Smooth muscle cell (in vitro differentiated cells): ENCODE results near the gene LDB3. TPM values are rescaled to one million over a fixed set of nuclear protein-coding genes. Genes with fewer than 3 reads are reported as not detected.

Source experiments
- DNase-seq: peaks from one replicate; lab custom pipeline; 2025; ENCODE audit not compliant: unreplicated experiment; lab: John Stamatoyannopoulos, UW
- H2AFZ ChIP-seq: fragments of 200-600 bp; sonication (generic); 2 replicates; pipeline ENCODE4 v1.6.0; 2016; ENCODE audit warnings: antibody characterized with exemption, low read depth, mild to moderate bottlenecking
- H3F3A ChIP-seq: fragments of 200-600 bp; sonication (generic); 2 replicates; pipeline ENCODE4 v1.6.0; 2017; ENCODE audit warnings: antibody characterized with exemption, low read depth
- H3K27ac ChIP-seq: fragments of 200-600 bp; sonication (generic); 2 replicates; pipeline ENCODE4 v1.5.1; 2016; ENCODE audit warnings: low read depth, mild to moderate bottlenecking
- H3K27me3 ChIP-seq: fragments of 200-600 bp; sonication (generic); 2 replicates; pipeline ENCODE4 v1.6.1; 2016; ENCODE audit warnings: low read depth, mild to moderate bottlenecking
- H3K36me3 ChIP-seq: fragments of 200-600 bp; sonication (generic); 2 replicates; pipeline ENCODE4 v1.5.1; 2016; ENCODE audit warnings: low read depth
- H3K4me1 ChIP-seq: fragments of 200-600 bp; sonication (generic); 2 replicates; pipeline ENCODE4 v1.5.1; 2016; ENCODE audit warnings: low read depth
- H3K4me2 ChIP-seq: fragments of 200-600 bp; sonication (generic); 2 replicates; pipeline ENCODE4 v1.6.0; 2016; ENCODE audit warnings: mild to moderate bottlenecking
- H3K4me3 ChIP-seq: fragments of 200-600 bp; sonication (generic); 2 replicates; pipeline ENCODE4 v1.5.1; 2016; ENCODE audit warnings: mild to moderate bottlenecking
- H3K79me2 ChIP-seq: fragments of 200-600 bp; sonication (generic); 2 replicates; pipeline ENCODE4 v1.6.0; 2016; ENCODE audit warnings: low read depth, mild to moderate bottlenecking
- H3K9ac ChIP-seq: fragments of 200-600 bp; sonication (generic); 2 replicates; pipeline ENCODE4 v1.6.0; 2016; ENCODE audit warnings: low read depth
- H3K9me3 ChIP-seq: fragments of 200-600 bp; sonication (generic); replicated peaks from 2 replicates; pipeline ENCODE4 v1.5.1; 2016; ENCODE audit warnings: low read depth
- H4K20me1 ChIP-seq: fragments of 200-600 bp; sonication (generic); 2 replicates; pipeline ENCODE4 v1.6.0; 2016; ENCODE audit warnings: low read depth
- CTCF ChIP-seq: fragments of 200-600 bp; sonication (generic); IDR thresholded peaks from 2 replicates; pipeline ENCODE4 v1.5.1; 2017; ENCODE audit warnings: borderline replicate concordance, mild to moderate bottlenecking, antibody characterized with exemption; ENCODE audit not compliant: insufficient read depth, poor library complexity, severe bottlenecking
- WGBS: methylation state at CpG from one replicate; pipeline ENCODE4 v1.1.7; 2016; ENCODE audit warnings: low lambda C conversion rate; 5-methylcytosine and 5-hydroxymethylcytosine counted together
- polyA plus RNA-seq: library from polyadenylated mRNA; unstranded; fragments of >200 nt; fragmentation: Nextera tagmentation; extraction: Ambion mirVana; gene quantifications from 2 replicates; pipeline ENCODE4 v1.2.1, GENCODE V29; 2016
- total RNA-seq: library from RNA; depleted of rRNA; stranded (reverse); fragments of >200 nt; gene quantifications from 2 replicates; pipeline ENCODE4 v1.2.3, GENCODE V29; 2014

LDB3 gene
- total and polyA plus RNA-seq, 2 experiments from 2014 or later: 0.31 to 0.61 TPM

- no peak for TF ChIP-seq CTCF
- H3F3A ChIP-seq: no peaks in the 10 kb centered on the region
- no peak overlapping the region for H2AFZ ChIP-seq
- H3K4me2 ChIP-seq: no peak overlapping the region
- H3K27ac ChIP-seq: no peak overlapping the region
- no peak overlapping the region for H3K9ac ChIP-seq
- H3K36me3 ChIP-seq: no peaks in the 10 kb centered on the region
- no peak overlapping the region for H3K4me3 ChIP-seq
- no peaks in the 10 kb centered on the region for H4K20me1 ChIP-seq
- H3K79me2 ChIP-seq: no peaks in the 10 kb centered on the region
- H3K9me3 ChIP-seq: no peaks in the 10 kb centered on the region
- no peaks in the 10 kb centered on the region for H3K4me1 ChIP-seq
- DNase-seq: no peak
- 94% methylated on average over 19 of the region's 19 CpGs for WGBS
- no peaks in the 10 kb centered on the region for H3K27me3 ChIP-seq
Observed at GRCh38 chr10:86659161-86659691, 9.1 kb upstream of the LDB3 start.

GRCh38 chr10:86659721-86660453, 8.4 kb upstream of the LDB3 start:
- Histone ChIP-seq H3K27me3 (no peaks in the 10 kb centered on the region), H3K4me1 (no peaks in the 10 kb centered on the region)
- no peak for DNase-seq

GRCh38 chr10:86661161-86662025, 6.9 kb upstream of the LDB3 start:
- no peak for TF ChIP-seq CTCF
- H3K9ac ChIP-seq: no peak overlapping the region
- H3K4me2 ChIP-seq: no peak overlapping the region
- H3K4me3 ChIP-seq: no peak overlapping the region
- no peaks in the 10 kb centered on the region for H3K9me3 ChIP-seq
- 82% methylated on average over 17 of the region's 17 CpGs for WGBS
- H3K4me1 ChIP-seq: no peaks in the 10 kb centered on the region
- H2AFZ ChIP-seq: no peak overlapping the region
- no peak overlapping the region for H3K27ac ChIP-seq
- H3K27me3 ChIP-seq: no peaks in the 10 kb centered on the region
- no peaks in the 10 kb centered on the region for H4K20me1 ChIP-seq
- no peak for DNase-seq
- no peaks in the 10 kb centered on the region for H3K79me2 ChIP-seq
- H3K36me3 ChIP-seq: no peaks in the 10 kb centered on the region
- no peaks in the 10 kb centered on the region for H3F3A ChIP-seq

More at GRCh38 chr10:86659721-86660453, 8.4 kb upstream of the LDB3 start:
- Histone ChIP-seq H3K9ac (no peak overlapping the region), H3K4me3 (no peak overlapping the region), H4K20me1 (no peaks in the 10 kb centered on the region), H3K36me3 (no peaks in the 10 kb centered on the region), H3K27ac (no peak overlapping the region), H3F3A (no peaks in the 10 kb centered on the region), H3K79me2 (no peaks in the 10 kb centered on the region), H3K9me3 (no peaks in the 10 kb centered on the region), H3K4me2 (no peak overlapping the region), H2AFZ (no peak overlapping the region)
- no peak for TF ChIP-seq CTCF
- WGBS: 93% methylated on average over 17 of the region's 17 CpGs
